ENCODE results near the gene MAML3. TPM values are rescaled to one million over a fixed set of nuclear protein-coding genes. Genes with fewer than 3 reads are reported as not detected.

The MAML3 gene
- total and polyA plus RNA-seq, 2 of the 13 experiments (the other 11 are each of a cell fraction or from before 2014, with no cell fraction given), result 0.05 to 0.13 TPM

DNA sequence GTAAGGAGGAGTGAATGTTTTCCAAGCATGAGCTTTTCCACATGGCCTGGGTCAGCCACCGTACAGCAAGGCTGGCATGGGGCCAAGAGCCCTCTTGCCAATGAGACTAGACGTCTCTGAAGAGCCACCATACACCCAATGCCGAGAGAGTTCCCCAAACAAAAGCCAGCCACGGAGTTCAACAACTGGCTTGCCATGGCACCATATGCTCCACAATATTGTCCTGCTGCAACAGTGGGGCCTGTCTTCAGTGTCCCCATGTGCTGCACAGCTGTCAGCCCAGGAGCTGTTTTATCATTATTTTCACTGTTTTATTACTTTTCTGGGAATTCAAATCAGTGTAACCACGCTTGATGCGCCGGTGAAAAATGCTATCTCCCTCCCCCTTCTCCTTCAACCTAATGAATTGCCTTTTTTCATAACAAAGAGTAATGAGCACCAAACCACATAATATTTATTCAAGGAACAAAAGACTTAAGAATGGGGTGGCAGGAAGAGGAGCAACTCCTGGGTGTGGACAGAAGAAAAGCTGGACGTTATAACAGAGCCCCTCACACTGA is 18.4 kb downstream of the MAML3 start:
- ChIA-PET CTCF (ENCODE audit: low intra/inter-chr PET ratio, low total read pairs) (no interaction called here), POLR2A (no interaction called here)
- Histone ChIP-seq H3K4me1 (ENCODE audit: insufficient read depth, low read length) (0 out of 2 replicates have a peak, but pooled peaks cover 4% of the 10 kb centered on the region), H3K9ac (ENCODE audit: insufficient read depth, low read depth, low read length) (no peak overlapping the region), H3K27me3 (ENCODE audit: control insufficient read depth in 1 of 2, insufficient read depth in 2 of 2, low read length in 2 of 2) (peaks cover 0 to 2% of the 10 kb centered on the region in 2 experiments; a peak in 1 of 5 replicates), H4K20me1 (ENCODE audit: insufficient read depth, low read length) (no peaks in the 10 kb centered on the region), H3K4me3 (replicated peaks in 1 of 3; ENCODE audit: insufficient read depth in 1 of 3, low read depth in 2 of 3, low read length in 3 of 3) (no peak overlapping the region), H3K36me3 (replicated peaks in 1 of 2; ENCODE audit: control insufficient read depth in 1 of 2, insufficient read depth in 2 of 2, low read length in 2 of 2) (no peaks in the 10 kb centered on the region), H2AFZ (ENCODE audit: low read length) (no peak overlapping the region), H3K79me2 (ENCODE audit: insufficient read depth, low read length) (no peaks in the 10 kb centered on the region), H3K27ac (ENCODE audit: extremely low read length, insufficient read depth, low read length) (no peak overlapping the region), H3K9me3 (ENCODE audit: low read length) (no peaks in the 10 kb centered on the region), H3K4me2 (ENCODE audit: low read depth, low read length) (no peak overlapping the region)
- intact Hi-C loops (cut with micrococcal nuclease; ENCODE audit: unreplicated experiment) (no loop called here), in situ Hi-C loops (cut with HindIII; ENCODE audit: extremely low pct_ligation_motif_present, low pct_unique_long_range_greater_than_20kb) (no loop called here)
- TF ChIP-seq ZFP62 (CRISPR knock-in tag; IDR thresholded peaks at IDR 0.05) (no peak), RARG (CRISPR knock-in tag; IDR thresholded peaks at IDR 0.05; ENCODE audit: low read depth) (no peak), TBX2 (CRISPR knock-in tag; IDR thresholded peaks at IDR 0.05; ENCODE audit: borderline replicate concordance) (no peak), ZNF605 (CRISPR knock-in tag; IDR thresholded peaks at IDR 0.05) (no peak), NKX3-1 (CRISPR knock-in tag; IDR thresholded peaks at IDR 0.05) (no peak), BORCS8-MEF2B (CRISPR knock-in tag; IDR thresholded peaks at IDR 0.05) (no peak), ZNF24 (IDR thresholded peaks at IDR 0.05) (no peak), ZBTB3 (CRISPR knock-in tag; IDR thresholded peaks at IDR 0.05; ENCODE audit: borderline replicate concordance, low read depth) (no peak), ISX (CRISPR knock-in tag; conservative IDR thresholded peaks at IDR 0.05) (no peak)
- TF ChIP-seq, protein P1, sequence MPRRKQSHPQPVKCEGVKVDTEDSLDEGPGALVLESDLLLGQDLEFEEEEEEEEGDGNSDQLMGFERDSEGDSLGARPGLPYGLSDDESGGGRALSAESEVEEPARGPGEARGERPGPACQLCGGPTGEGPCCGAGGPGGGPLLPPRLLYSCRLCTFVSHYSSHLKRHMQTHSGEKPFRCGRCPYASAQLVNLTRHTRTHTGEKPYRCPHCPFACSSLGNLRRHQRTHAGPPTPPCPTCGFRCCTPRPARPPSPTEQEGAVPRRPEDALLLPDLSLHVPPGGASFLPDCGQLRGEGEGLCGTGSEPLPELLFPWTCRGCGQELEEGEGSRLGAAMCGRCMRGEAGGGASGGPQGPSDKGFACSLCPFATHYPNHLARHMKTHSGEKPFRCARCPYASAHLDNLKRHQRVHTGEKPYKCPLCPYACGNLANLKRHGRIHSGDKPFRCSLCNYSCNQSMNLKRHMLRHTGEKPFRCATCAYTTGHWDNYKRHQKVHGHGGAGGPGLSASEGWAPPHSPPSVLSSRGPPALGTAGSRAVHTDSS (CRISPR knock-in tag; conservative IDR thresholded peaks at IDR 0.05), result no peak
- TF ChIP-seq, protein P2, sequence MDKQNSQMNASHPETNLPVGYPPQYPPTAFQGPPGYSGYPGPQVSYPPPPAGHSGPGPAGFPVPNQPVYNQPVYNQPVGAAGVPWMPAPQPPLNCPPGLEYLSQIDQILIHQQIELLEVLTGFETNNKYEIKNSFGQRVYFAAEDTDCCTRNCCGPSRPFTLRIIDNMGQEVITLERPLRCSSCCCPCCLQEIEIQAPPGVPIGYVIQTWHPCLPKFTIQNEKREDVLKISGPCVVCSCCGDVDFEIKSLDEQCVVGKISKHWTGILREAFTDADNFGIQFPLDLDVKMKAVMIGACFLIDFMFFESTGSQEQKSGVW (CRISPR knock-in tag; IDR thresholded peaks at IDR 0.05; ENCODE audit: borderline replicate concordance), result no peak
- TF ChIP-seq, protein P3, sequence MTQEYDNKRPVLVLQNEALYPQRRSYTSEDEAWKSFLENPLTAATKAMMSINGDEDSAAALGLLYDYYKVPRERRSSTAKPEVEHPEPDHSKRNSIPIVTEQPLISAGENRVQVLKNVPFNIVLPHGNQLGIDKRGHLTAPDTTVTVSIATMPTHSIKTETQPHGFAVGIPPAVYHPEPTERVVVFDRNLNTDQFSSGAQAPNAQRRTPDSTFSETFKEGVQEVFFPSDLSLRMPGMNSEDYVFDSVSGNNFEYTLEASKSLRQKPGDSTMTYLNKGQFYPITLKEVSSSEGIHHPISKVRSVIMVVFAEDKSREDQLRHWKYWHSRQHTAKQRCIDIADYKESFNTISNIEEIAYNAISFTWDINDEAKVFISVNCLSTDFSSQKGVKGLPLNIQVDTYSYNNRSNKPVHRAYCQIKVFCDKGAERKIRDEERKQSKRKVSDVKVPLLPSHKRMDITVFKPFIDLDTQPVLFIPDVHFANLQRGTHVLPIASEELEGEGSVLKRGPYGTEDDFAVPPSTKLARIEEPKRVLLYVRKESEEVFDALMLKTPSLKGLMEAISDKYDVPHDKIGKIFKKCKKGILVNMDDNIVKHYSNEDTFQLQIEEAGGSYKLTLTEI (CRISPR knock-in tag; conservative IDR thresholded peaks at IDR 0.05), result no peak
- TF ChIP-seq, protein P4, sequence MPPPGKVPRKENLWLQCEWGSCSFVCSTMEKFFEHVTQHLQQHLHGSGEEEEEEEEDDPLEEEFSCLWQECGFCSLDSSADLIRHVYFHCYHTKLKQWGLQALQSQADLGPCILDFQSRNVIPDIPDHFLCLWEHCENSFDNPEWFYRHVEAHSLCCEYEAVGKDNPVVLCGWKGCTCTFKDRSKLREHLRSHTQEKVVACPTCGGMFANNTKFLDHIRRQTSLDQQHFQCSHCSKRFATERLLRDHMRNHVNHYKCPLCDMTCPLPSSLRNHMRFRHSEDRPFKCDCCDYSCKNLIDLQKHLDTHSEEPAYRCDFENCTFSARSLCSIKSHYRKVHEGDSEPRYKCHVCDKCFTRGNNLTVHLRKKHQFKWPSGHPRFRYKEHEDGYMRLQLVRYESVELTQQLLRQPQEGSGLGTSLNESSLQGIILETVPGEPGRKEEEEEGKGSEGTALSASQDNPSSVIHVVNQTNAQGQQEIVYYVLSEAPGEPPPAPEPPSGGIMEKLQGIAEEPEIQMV (CRISPR knock-in tag; IDR thresholded peaks at IDR 0.05; ENCODE audit: low read depth), result no peak
- WGBS (ENCODE audit: low lambda C conversion rate), result 52% methylated on average over 6 of the region's 8 CpGs
- BruUV-seq (replicated peaks), result no TSS peak
- FAIRE-seq, result no peak
- DNase-seq (ENCODE audit: low spot score), result no peak
- ATAC-seq, result no peak

All from HepG2 (cell line).